Measurements from ENCODE around the gene REXO2.

DNA sequence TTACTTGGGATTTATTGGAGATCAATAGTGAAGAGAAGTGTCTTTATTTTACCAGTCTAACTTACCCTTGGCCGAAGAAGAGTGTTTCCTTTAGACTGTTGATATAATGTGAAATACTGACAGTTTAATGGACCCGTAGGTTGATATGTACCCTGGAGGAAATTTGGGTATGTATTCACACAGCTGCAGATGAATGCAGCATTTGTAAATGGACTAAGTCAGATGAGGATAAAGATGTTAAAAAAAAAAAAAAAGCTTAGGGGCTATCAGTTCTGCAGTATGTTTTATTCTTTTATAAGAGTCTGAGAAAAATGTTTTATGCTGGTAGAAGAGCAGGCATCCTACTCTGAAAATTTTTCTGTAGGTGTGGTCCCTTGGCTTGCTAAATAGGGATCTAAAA is 2.7 kb downstream of the REXO2 start:
- no peak for TF ChIP-seq ZBTB7A (CRISPR knock-in tag; IDR thresholded peaks at IDR 0.05)
- no peak for TF ChIP-seq POLR2A (IDR thresholded peaks at IDR 0.05; ENCODE audit: insufficient read depth in 1 of 2, low read depth in 2 of 2, low read length in 2 of 2)
- TF ChIP-seq HCFC1 (IDR thresholded peaks at IDR 0.05; ENCODE audit: low read depth, low read length), result no peak
- TF ChIP-seq, protein P1, sequence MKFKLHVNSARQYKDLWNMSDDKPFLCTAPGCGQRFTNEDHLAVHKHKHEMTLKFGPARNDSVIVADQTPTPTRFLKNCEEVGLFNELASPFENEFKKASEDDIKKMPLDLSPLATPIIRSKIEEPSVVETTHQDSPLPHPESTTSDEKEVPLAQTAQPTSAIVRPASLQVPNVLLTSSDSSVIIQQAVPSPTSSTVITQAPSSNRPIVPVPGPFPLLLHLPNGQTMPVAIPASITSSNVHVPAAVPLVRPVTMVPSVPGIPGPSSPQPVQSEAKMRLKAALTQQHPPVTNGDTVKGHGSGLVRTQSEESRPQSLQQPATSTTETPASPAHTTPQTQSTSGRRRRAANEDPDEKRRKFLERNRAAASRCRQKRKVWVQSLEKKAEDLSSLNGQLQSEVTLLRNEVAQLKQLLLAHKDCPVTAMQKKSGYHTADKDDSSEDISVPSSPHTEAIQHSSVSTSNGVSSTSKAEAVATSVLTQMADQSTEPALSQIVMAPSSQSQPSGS (CRISPR knock-in tag; IDR thresholded peaks at IDR 0.05), result no peak

All from HepG2 (cell line).